NK-92 (cell line): Measurements from ENCODE around the gene HMGB1.

Experiments used
- DNase-seq: peaks from one replicate; lab custom pipeline; 2025; ENCODE audit not compliant: unreplicated experiment; lab: John Stamatoyannopoulos, UW

HMGB1 gene

GRCh38 chr13:30465593-30466357 lies at the start of gene HMGB1:
TSS of gene HMGB1 (minus strand) at chr13:30465936. CDS start at chr13:30463680, 2,256 bp downstream.
- DNase-seq = peak; percentile 98

- DNase-seq = no peak
These were observed 45.2 kb upstream of the HMGB1 start for GRCh38 chr13:30510811-30511371.

DNA sequence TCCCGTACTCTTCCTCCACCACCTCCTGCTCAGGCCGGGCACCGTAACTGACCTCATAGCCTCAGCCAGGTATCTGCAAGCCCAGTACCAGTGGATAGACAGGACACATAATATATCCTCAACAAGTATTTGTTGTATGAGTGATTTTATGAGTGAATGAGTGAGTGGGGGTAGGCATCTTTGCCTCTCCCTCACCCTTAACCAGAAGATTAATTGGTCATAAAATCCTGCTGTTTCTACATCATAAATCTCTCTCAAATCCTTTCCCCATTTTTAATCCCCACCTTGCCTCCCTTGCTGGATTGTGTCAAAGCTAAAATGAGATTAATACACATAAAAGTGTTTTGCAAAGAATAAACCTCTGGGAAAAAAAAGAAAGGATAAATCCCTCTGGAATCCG lies 44.4 kb upstream of the HMGB1 start:
- DNase-seq = no peak

DNA sequence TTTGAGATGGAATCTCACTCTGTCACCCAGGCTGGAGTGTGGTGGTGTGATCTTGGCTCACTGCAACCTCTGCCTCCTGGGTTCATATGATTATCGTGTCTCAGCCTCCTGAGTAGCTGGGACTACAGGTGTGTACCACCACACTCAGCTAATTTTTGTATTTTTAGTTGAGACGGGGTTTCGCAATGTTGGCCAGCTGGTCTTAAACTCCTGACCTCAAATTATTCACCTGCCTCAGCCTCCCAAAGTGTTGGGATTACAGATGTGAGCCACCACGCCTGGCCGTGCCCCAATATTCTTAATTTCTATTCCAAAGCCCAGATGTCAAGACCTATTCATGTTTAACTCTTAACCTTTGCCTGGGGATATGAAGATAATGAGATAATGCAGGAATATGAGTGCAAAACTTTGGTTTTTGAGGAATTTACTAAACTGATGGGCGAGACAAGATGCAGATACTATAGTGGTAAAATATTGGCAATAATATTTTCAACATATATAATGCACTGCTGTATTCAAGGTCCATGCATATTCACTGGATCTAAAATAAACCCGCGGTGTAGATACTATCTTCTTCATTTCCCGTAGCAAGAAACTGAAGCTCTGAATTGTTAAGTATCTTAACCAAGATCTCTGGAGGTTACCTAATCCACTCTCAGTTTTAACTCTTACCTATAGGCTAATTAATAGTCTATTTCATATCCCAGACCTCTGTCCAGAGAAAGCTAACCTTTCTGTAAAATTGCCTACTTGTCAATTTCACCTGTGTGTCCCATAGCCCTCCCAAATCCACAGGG lies 43.7 kb upstream of the HMGB1 start:
- no peak for DNase-seq

GRCh38 chr13:30504081-30504480 lies 38.3 kb upstream of the HMGB1 start:
- DNase-seq = no peak

DNA sequence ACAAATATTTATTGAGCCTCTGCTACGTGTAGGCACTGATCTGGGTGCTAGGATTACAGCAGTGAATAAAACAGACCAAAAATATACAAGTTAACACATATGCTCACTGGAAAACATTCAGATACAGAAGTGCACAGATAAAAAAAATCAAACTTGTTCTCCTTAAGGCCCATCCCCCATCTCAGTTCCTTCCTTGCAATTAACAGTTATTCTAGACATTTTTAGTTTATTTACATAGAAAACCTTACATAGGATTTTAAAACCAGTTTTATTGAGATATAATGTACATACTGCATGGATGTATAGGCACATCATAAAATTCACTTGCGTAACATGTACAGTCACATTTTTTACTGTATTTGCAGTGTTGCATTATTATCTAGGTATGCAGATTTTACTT lies 36.5 kb upstream of the HMGB1 start:
- DNase-seq = no peak

DNA sequence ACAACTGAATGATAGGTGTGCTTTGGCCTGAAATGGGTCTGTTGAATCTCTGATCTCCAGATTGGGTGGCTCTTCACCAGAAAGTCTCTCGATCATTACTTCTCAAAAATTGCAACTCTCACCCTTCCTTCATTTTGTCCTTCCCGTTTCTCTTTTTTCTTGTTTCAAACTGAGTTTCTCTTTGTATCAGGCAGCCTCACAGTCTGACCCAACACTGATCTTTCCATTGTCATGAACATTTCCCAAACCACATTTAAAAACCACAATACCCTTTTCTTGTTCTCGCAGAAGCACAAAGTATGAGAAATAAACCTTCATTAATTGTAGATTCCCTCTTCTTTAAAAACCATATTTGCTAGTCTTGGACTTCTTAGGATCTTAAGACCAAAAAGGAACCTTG lies 33.6 kb upstream of the HMGB1 start:
- DNase-seq = no peak

GRCh38 chr13:30496147-30496546 lies 30.4 kb upstream of the HMGB1 start:
- DNase-seq = no peak

- DNase-seq = no peak
These were observed 30.0 kb upstream of the HMGB1 start for GRCh38 chr13:30495746-30496145.

GRCh38 chr13:30493658-30494381 lies 28.1 kb upstream of the HMGB1 start:
- DNase-seq = no peak

DNA sequence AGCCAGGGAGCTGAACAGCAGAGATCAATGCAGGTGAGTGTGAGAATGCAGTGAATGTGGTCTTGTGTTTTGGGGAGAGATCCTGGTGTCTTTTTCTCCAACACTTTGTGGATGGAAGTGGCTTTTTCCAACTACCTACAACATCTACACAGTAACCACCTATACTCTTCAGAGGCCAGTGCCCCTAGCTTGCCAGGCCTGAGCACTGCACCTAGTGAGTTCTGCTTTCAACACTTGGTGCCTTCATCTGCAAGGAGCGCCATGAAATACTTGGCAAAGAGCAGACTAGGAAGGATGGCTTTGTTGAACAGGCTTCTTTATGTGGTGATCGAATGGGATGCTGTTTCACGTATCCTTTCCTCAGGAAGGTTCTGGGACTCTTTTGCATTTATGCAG lies 21.3 kb upstream of the HMGB1 start:
- no peak for DNase-seq

GRCh38 chr13:30486230-30487074 lies 20.7 kb upstream of the HMGB1 start:
- no peak for DNase-seq

DNA sequence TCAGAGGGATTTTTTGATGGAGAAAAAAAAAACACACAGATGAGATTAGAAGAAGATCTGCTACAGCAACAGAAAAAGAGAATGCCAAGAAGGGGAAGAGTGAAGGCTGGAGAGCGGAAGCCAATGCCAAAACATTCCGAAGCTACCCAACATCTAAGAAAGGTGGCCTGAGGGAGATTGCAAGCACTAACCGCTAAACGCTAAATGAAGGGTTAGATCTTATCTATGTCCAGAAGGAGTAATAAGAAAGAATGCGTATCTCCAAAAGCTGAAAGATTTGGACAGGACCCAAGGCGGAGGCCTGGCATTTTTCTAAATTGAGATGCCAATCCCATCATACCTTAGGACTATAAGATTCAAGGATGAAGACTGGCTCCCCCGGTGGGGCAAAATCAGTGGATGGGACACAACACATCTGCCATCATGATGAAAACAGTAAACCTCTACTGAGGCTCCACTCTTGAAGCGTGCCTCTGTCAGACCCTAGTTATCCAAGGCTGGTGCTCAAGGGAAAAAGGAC lies 15.6 kb upstream of the HMGB1 start:
- no peak for DNase-seq

- DNase-seq = no peak
These were observed 14.7 kb upstream of the HMGB1 start for GRCh38 chr13:30480292-30480950.

DNA sequence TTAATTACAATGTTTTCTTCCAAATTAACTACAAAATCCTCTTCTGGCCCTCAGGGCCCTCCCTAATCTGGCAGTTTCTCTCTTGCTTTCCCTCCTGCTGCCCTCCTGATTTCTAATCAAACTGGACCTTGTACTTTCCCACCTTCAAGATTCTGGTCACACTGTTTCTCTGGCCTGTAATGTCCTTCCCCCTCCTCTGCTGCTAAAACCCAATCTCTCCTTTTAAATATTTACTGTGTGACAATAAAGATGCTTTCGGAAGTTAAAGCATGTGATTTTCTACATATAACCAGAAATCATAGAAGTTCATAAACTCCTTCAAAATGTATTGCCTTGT lies 14.1 kb upstream of the HMGB1 start:
- no peak for DNase-seq

- DNase-seq = no peak
These were observed 13.6 kb upstream of the HMGB1 start for GRCh38 chr13:30479154-30479882.

GRCh38 chr13:30477346-30478195 lies 11.8 kb upstream of the HMGB1 start:
- no peak for DNase-seq

DNA sequence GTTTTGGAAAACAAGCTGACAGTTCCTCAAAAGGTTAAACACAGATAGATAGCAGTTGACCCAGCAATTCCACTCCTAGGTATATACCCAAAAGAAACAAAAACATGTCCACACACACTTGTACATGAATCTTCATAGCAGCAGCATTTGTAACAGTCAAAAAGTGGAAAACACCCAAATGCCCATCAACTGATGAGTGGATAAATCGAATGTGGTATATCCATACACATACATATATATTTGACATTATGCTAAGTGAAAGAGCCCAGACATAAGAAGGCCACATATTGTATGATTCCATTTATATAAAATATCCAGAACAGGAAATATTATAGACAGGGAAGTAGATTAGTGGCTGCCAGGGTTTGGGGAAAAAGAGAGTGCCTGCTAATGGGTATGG lies 7.9 kb upstream of the HMGB1 start:
- no peak for DNase-seq
